IMR-90 (cell line): ENCODE measurements around the gene ZFPM1. TPM values are rescaled to one million over a fixed set of nuclear protein-coding genes. Genes with fewer than 3 reads are reported as not detected.

Source experiments
- ATAC-seq: fragments of 200-7000 bp; cut with Tn5 transposase; 2 replicates; pipeline ENCODE4 v1.9.1; 2020; ENCODE audit warnings: low read depth, mild to moderate bottlenecking, moderate library complexity
- BruUV-seq: library from RNA; stranded (reverse); fragments of 400-500 nt; replicated peaks from 2 replicates; lab custom pipeline; 2021; lab: Mats Ljungman, UMichigan
- CTCF ChIA-PET: fragments of 300-600 bp; formaldehyde crosslinking; extraction: SDS; loops from one replicate; lab custom pipeline; 2021; ENCODE audit warnings: antibody characterized with exemption; lab: Yijun Ruan, JAX
- POLR2A ChIA-PET: fragments of 300-600 bp; sonication (Branson Sonifier 250); formaldehyde crosslinking; loops from one replicate; lab custom pipeline; 2022; ENCODE audit warnings: antibody characterized with exemption; ENCODE audit not compliant: unreplicated experiment; lab: Charles Lee
- DNase-seq: peaks from one replicate; pipeline ENCODE4 v3.0.0; 2013
- H2AFZ ChIP-seq: replicated peaks from 2 replicates; pipeline ENCODE3; 2013; ENCODE audit warnings: low read length, mild to moderate bottlenecking; ENCODE audit not compliant: poor library complexity
- H2AK5ac ChIP-seq: 2 replicates; pipeline ENCODE4 v1.6.1; 2013; ENCODE audit warnings: low read depth, low read length, inconsistent platforms
- H2AK9ac ChIP-seq: replicated peaks from 2 replicates; pipeline ENCODE3; 2013; ENCODE audit warnings: mild to moderate bottlenecking, low read depth, low read length, moderate library complexity; ENCODE audit not compliant: poor library complexity
- H2BK120ac ChIP-seq: 2 replicates; pipeline ENCODE4 v1.6.1; 2013; ENCODE audit warnings: low read depth, low read length, inconsistent platforms
- H2BK15ac ChIP-seq: 3 replicates; pipeline ENCODE4 v1.6.1; 2013; ENCODE audit warnings: low read depth, low read length, inconsistent platforms
- H2BK20ac ChIP-seq: 2 replicates; pipeline ENCODE4 v1.6.1; 2013; ENCODE audit warnings: low read depth, mild to moderate bottlenecking, inconsistent platforms, low read length, moderate library complexity
- H2BK5ac ChIP-seq: 2 replicates; pipeline ENCODE4 v1.6.1; 2013; ENCODE audit warnings: mild to moderate bottlenecking, low read depth, low read length, inconsistent platforms; ENCODE audit not compliant: poor library complexity, severe bottlenecking
- H3K14ac ChIP-seq: replicated peaks from 2 replicates; pipeline ENCODE4 v1.6.1; 2013; ENCODE audit warnings: low read depth, low read length, inconsistent platforms
- H3K18ac ChIP-seq: 2 replicates; pipeline ENCODE4 v1.6.1; 2013; ENCODE audit warnings: low read depth, low read length, control low read depth
- H3K23ac ChIP-seq: 2 replicates; pipeline ENCODE4 v1.6.1; 2013; ENCODE audit warnings: low read depth, low read length, inconsistent platforms
- H3K27ac ChIP-seq: 2 replicates; pipeline ENCODE4 v1.5.1; 2013; ENCODE audit warnings: mild to moderate bottlenecking, control low read depth, low read length; ENCODE audit not compliant: insufficient read depth
- H3K27me3 ChIP-seq: 2 replicates; pipeline ENCODE4 v1.6.1; 2013; ENCODE audit warnings: low read length; ENCODE audit not compliant: control insufficient read depth, insufficient read depth
- H3K36me3 ChIP-seq: 2 replicates; pipeline ENCODE4 v1.6.1; 2013; ENCODE audit warnings: low read length, mixed read lengths; ENCODE audit not compliant: control insufficient read depth, insufficient read depth
- H3K4ac ChIP-seq: 2 replicates; pipeline ENCODE4 v1.6.1; 2013; ENCODE audit warnings: low read depth, low read length, inconsistent platforms
- H3K4me1 ChIP-seq: 2 replicates; pipeline ENCODE4 v1.6.1; 2013; ENCODE audit warnings: low read length, mixed read lengths; ENCODE audit not compliant: control insufficient read depth, insufficient read depth
- H3K4me2 ChIP-seq: 2 replicates; pipeline ENCODE4 v1.6.1; 2013; ENCODE audit warnings: low read depth, mild to moderate bottlenecking, control low read depth, low read length, moderate library complexity
- H3K4me3 ChIP-seq: 2 replicates; pipeline ENCODE4 v1.5.1; 2013; ENCODE audit warnings: low read depth, mild to moderate bottlenecking, control low read depth, low read length, moderate library complexity; ENCODE audit not compliant: insufficient read depth
- H3K56ac ChIP-seq: 2 replicates; pipeline ENCODE4 v1.6.1; 2013; ENCODE audit warnings: low read length, inconsistent platforms; ENCODE audit not compliant: insufficient read depth; ENCODE audit errors: extremely low read depth
- H3K79me1 ChIP-seq, 2 experiments: 2 replicates each; pipeline ENCODE4 v1.6.1; 2013; ENCODE audit warnings: low read length in 2 of 2, inconsistent platforms in 1 of 2, low read depth in 1 of 2
- H3K9ac ChIP-seq: 2 replicates; pipeline ENCODE4 v1.6.1; 2013; ENCODE audit warnings: low read depth, low read length, control low read depth
- H3K9me1 ChIP-seq: 2 replicates; pipeline ENCODE4 v1.6.1; 2013; ENCODE audit warnings: low read length, inconsistent platforms; ENCODE audit not compliant: insufficient read depth
- H3K9me3 ChIP-seq: 2 replicates; pipeline ENCODE4 v1.6.1; 2013; ENCODE audit warnings: low read length; ENCODE audit not compliant: control insufficient read depth, insufficient read depth
- H4K20me1 ChIP-seq: 2 replicates; pipeline ENCODE4 v1.6.1; 2013; ENCODE audit warnings: low read length, inconsistent platforms; ENCODE audit not compliant: insufficient read depth
- H4K5ac ChIP-seq: 2 replicates; pipeline ENCODE4 v1.6.1; 2013; ENCODE audit warnings: mild to moderate bottlenecking, low read depth, low read length, control low read depth
- H4K8ac ChIP-seq, 2 experiments: 2 replicates each; pipeline ENCODE4 v1.6.1; 2013; ENCODE audit warnings: low read depth in 2 of 2, low read length in 2 of 2, control low read depth in 1 of 2, inconsistent platforms in 1 of 2
- H4K91ac ChIP-seq: 2 replicates; pipeline ENCODE4 v1.6.1; 2013; ENCODE audit warnings: low read depth, low read length, inconsistent platforms; ENCODE audit not compliant: insufficient read depth
- BHLHE40 ChIP-seq: fragments of 150-350 bp; IDR thresholded peaks from 2 replicates; pipeline ENCODE4 v1.6.1; 2016; ENCODE audit warnings: mild to moderate bottlenecking, low read depth, low read length
- CEBPB ChIP-seq: IDR thresholded peaks from 2 replicates; pipeline ENCODE4 v1.6.1; 2012; ENCODE audit warnings: low read depth, low read length, improper control_type of control experiment
- MAFK ChIP-seq: IDR thresholded peaks from 2 replicates; pipeline ENCODE4 v1.6.1; 2012; ENCODE audit warnings: low read depth, low read length, improper control_type of control experiment
- NFE2L2 ChIP-seq: fragments of 150-350 bp; IDR thresholded peaks from 2 replicates; pipeline ENCODE4 v1.6.1; 2016; ENCODE audit warnings: low read depth, mild to moderate bottlenecking, low read length
- POLR2A ChIP-seq: IDR thresholded peaks from 2 replicates; pipeline ENCODE4 v1.6.1; 2012; ENCODE audit warnings: mild to moderate bottlenecking, low read depth, low read length
- RCOR1 ChIP-seq: IDR thresholded peaks from 2 replicates; pipeline ENCODE4 v1.6.1; 2012; ENCODE audit warnings: mild to moderate bottlenecking, low read length, improper control_type of control experiment; ENCODE audit not compliant: insufficient replicate concordance
- RFX5 ChIP-seq: IDR thresholded peaks from 2 replicates; pipeline ENCODE4 v1.8.0; 2012; ENCODE audit warnings: low read depth, mild to moderate bottlenecking, low read length, moderate library complexity
- SMC3 ChIP-seq: fragments of 150-350 bp; IDR thresholded peaks from 2 replicates; pipeline ENCODE4 v1.6.1; 2016; ENCODE audit warnings: low read depth, mild to moderate bottlenecking, antibody characterized with exemption, low read length, moderate library complexity
- WGBS, 2 experiments: methylation state at CpG; one replicate each; pipeline versions ENCODE4 v1.1.5 to v1.1.7; 2013; ENCODE audit warnings: missing lambda C conversion rate in 2 of 2; ENCODE audit not compliant: insufficient read length in 1 of 2; ENCODE audit errors: extremely low coverage in 2 of 2; 5-methylcytosine and 5-hydroxymethylcytosine counted together
- dilution Hi-C: fragments of 300-500 bp; cut with HindIII; formaldehyde crosslinking; loops from one replicate; pipeline ENCODE4 v1.14.3; 2018; ENCODE audit warnings: low sequenced_read_pairs; ENCODE audit not compliant: unreplicated experiment
- in situ Hi-C: fragments of 300-500 bp; cut with MboI; formaldehyde crosslinking; loops from 3 replicates; pipeline ENCODE4 v1.14.3; 2019; ENCODE audit warnings: low sequenced_read_pairs, inconsistent platforms, mixed read lengths
- intact Hi-C: fragments of 100-400 bp; cut with micrococcal nuclease; formaldehyde crosslinking; loops from 2 replicates; pipeline ENCODE4 v1.10.0; 2022
- polyA plus RNA-seq, 3 experiments: library from polyadenylated mRNA; depleted of rRNA; stranded (reverse); fragments of >200 nt; gene quantifications; 2 replicates each; pipeline ENCODE4 v1.2.3, GENCODE V29; 2012; ENCODE audit warnings: low replicate concordance in 1 of 3
- total RNA-seq: library from RNA; depleted of rRNA; stranded (reverse); fragments of >200 nt; gene quantifications from 2 replicates; pipeline ENCODE4 v1.2.3, GENCODE V29; 2012
- TF ChIP-seq, protein P1 (sequence below): fragments of 150-350 bp; IDR thresholded peaks from 2 replicates; pipeline ENCODE4 v1.6.1; 2016; ENCODE audit warnings: low read depth, mild to moderate bottlenecking, low read length, moderate library complexity, borderline replicate concordance
- TF ChIP-seq, protein P2 (sequence below): conservative IDR thresholded peaks from 2 replicates; pipeline ENCODE4 v1.5.1; 2012; ENCODE audit warnings: mild to moderate bottlenecking, low read depth, low read length, improper control_type of control experiment
- TF ChIP-seq, protein P3 (sequence below): fragments of 150-350 bp; IDR thresholded peaks from 2 replicates; pipeline ENCODE4 v1.6.1; 2017; ENCODE audit warnings: mild to moderate bottlenecking, antibody characterized with exemption, low read length, low read depth

Gene ZFPM1
- total and polyA plus RNA-seq, 2 of the 4 experiments (the other 2 are of a cell fraction), result 0.36 to 1.1 TPM

DNA sequence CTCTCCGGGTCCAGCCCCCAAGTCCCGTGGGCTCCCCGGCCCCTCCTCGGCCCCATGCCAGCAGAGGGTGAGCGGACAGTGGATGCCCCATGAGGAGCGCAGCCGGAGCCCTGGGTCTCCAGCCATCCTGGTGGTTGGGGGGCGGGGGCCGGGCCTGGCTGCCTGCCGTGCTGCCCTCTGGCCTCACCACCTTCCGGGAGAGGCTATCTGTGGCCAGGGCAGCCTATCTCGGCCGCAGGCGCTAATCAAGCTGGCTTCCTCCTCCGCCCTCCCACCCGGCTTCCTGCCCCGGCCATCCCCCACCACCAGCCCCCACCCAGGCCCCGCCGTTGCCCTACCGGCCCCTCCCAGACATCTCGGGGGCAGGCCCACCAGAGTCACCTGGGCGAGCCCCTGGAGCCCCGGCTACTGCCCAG is 46.8 kb downstream of the ZFPM1 start:
- in situ Hi-C loops (no loop called here), intact Hi-C loops (no loop called here), dilution Hi-C loops (no loop called here)
- ChIA-PET CTCF (no interaction called here), POLR2A (no interaction called here)
- Histone ChIP-seq H2BK120ac (no peak overlapping the region), H3K9me1 (no peaks in the 10 kb centered on the region), H4K5ac (no peak overlapping the region), H4K20me1 (no peaks in the 10 kb centered on the region; the same call in none of the 2 replicates), H3K36me3 (peaks cover 3% of the 10 kb centered on the region), H3K9ac (no peak overlapping the region), H3K9me3 (no peaks in the 10 kb centered on the region), H3K4me1 (no peaks in the 10 kb centered on the region), H3K4me3 (no peak overlapping the region), H2AK9ac (no peak overlapping the region), H3K27me3 (no peaks in the 10 kb centered on the region), H2AK5ac (no peak overlapping the region), H4K8ac (no peak overlapping the region), H3K4ac (no peak overlapping the region), H2AFZ (no peak overlapping the region), H3K14ac (no peak overlapping the region), H4K91ac (no peak overlapping the region), H3K27ac (no peak overlapping the region), H2BK15ac (no peak overlapping the region), H3K18ac (no peak overlapping the region), H2BK5ac (no peak overlapping the region), H3K4me2 (no peak overlapping the region), H3K79me1 (no peaks in the 10 kb centered on the region), H3K23ac (no peak overlapping the region), H3K56ac (no peak overlapping the region), H2BK20ac (no peak overlapping the region)
- TF ChIP-seq, protein P1, sequence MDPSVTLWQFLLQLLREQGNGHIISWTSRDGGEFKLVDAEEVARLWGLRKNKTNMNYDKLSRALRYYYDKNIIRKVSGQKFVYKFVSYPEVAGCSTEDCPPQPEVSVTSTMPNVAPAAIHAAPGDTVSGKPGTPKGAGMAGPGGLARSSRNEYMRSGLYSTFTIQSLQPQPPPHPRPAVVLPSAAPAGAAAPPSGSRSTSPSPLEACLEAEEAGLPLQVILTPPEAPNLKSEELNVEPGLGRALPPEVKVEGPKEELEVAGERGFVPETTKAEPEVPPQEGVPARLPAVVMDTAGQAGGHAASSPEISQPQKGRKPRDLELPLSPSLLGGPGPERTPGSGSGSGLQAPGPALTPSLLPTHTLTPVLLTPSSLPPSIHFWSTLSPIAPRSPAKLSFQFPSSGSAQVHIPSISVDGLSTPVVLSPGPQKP, result no peak
- TF ChIP-seq, protein P2, sequence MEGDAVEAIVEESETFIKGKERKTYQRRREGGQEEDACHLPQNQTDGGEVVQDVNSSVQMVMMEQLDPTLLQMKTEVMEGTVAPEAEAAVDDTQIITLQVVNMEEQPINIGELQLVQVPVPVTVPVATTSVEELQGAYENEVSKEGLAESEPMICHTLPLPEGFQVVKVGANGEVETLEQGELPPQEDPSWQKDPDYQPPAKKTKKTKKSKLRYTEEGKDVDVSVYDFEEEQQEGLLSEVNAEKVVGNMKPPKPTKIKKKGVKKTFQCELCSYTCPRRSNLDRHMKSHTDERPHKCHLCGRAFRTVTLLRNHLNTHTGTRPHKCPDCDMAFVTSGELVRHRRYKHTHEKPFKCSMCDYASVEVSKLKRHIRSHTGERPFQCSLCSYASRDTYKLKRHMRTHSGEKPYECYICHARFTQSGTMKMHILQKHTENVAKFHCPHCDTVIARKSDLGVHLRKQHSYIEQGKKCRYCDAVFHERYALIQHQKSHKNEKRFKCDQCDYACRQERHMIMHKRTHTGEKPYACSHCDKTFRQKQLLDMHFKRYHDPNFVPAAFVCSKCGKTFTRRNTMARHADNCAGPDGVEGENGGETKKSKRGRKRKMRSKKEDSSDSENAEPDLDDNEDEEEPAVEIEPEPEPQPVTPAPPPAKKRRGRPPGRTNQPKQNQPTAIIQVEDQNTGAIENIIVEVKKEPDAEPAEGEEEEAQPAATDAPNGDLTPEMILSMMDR, result no peak
- TF ChIP-seq POLR2A (no peak), MAFK (no peak), RFX5 (no peak), CEBPB (no peak), SMC3 (no peak), RCOR1 (no peak), BHLHE40 (no peak), NFE2L2 (no peak)
- TF ChIP-seq, protein P3, sequence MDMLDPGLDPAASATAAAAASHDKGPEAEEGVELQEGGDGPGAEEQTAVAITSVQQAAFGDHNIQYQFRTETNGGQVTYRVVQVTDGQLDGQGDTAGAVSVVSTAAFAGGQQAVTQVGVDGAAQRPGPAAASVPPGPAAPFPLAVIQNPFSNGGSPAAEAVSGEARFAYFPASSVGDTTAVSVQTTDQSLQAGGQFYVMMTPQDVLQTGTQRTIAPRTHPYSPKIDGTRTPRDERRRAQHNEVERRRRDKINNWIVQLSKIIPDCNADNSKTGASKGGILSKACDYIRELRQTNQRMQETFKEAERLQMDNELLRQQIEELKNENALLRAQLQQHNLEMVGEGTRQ, result no peak
- 96% methylated on average over 6 of the region's 23 CpGs; no CpG with 5 or more reads in 1 of the 2 experiments for WGBS, 2 experiments
- BruUV-seq, result no TSS peak
- DNase-seq (no peak), ATAC-seq (no peak)
